Esophagus muscularis mucosa (tissue), 4 donors: ENCODE data around the gene PIP5K1B. TPM values are rescaled to one million over a fixed set of nuclear protein-coding genes. Genes with fewer than 3 reads are reported as not detected.

Source experiments
- DNase-seq: peaks from one replicate; pipeline ENCODE4 v3.0.0-alpha.2; 2017; ENCODE audit errors: extremely low spot score
- H3K27ac ChIP-seq, 4 donors: fragments of 200-600 bp; sonication (generic); replicated peaks in 1 of 4; 1 replicate in 3 of 4; 2 replicates in 1 of 4; pipeline ENCODE4 v1.5.1; 2016 to 2019; ENCODE audit warnings: mild to moderate bottlenecking in 1 of 4
- H3K27me3 ChIP-seq, 4 donors: fragments of 200-600 bp; sonication (generic); one replicate each; pipeline versions ENCODE4 v1.5.1 to v1.6.0; 2016 to 2019
- H3K36me3 ChIP-seq, 4 donors: fragments of 200-600 bp; sonication (generic); one replicate each; pipeline ENCODE4 v1.5.1; 2016 to 2019
- H3K4me1 ChIP-seq, 4 donors: fragments of 200-600 bp; sonication (generic); one replicate each; pipeline ENCODE4 v1.5.1; 2016 to 2019
- H3K4me3 ChIP-seq, 4 donors: fragments of 200-600 bp; sonication (generic); 1 replicate in 2 of 4; 2 replicates in 2 of 4; pipeline ENCODE4 v1.5.1; 2016 to 2019; ENCODE audit warnings: mild to moderate bottlenecking in 4 of 4, moderate library complexity in 1 of 4
- H3K9me3 ChIP-seq, 4 donors: fragments of 200-600 bp; sonication (generic); 1 replicate in 3 of 4; 2 replicates in 1 of 4; pipeline ENCODE4 v1.5.1; 2016 to 2019
- CTCF ChIP-seq, 3 experiments: fragments of 200-600 bp in 2 of 3; fragments of 450-650 bp in 1 of 3; sonication (generic) in 2 of 3; IDR thresholded peaks; one replicate each; pipeline ENCODE4 v1.5.1; 2017 to 2019; ENCODE audit warnings: antibody characterized with exemption in 3 of 3, mild to moderate bottlenecking in 2 of 3, moderate library complexity in 1 of 3
- EP300 ChIP-seq: sonication (generic); formaldehyde crosslinking; IDR thresholded peaks from one replicate; pipeline ENCODE4 v1.6.1; 2017; ENCODE audit warnings: antibody characterized with exemption
- POLR2A ChIP-seq: fragments of 450-650 bp; IDR thresholded peaks from one replicate; pipeline ENCODE4 v1.6.1; 2017; ENCODE audit warnings: antibody characterized with exemption, moderate library complexity, mild to moderate bottlenecking, low read depth
- POLR2AphosphoS5 ChIP-seq, 2 donors: sonication (generic); formaldehyde crosslinking; IDR thresholded peaks; one replicate each; pipeline ENCODE4 v1.6.1; 2017; ENCODE audit warnings: antibody characterized with exemption in 2 of 2
- whole genome bisulfite sequencing: methylation state at CpG from one replicate; pipeline ENCODE4 v1.1.5; 2018; 5-methylcytosine and 5-hydroxymethylcytosine counted together
- intact Hi-C: fragments of 100-400 bp; cut with DNase I; formaldehyde crosslinking; loops from one replicate; pipeline ENCODE4 v1.15.1; 2023
- total RNA-seq, 4 donors: library from RNA; depleted of rRNA; stranded (reverse); fragments of >200 nt; gene quantifications; one replicate each; pipeline versions ENCODE4 v1.1.0 to v1.2.1, GENCODE V29; 2016

Gene PIP5K1B
- total RNA-seq, 4 donors from 2014 or later, result 0.42 to 1.7 (median 1.2) TPM

- Histone ChIP-seq H3K4me3 (no peak overlapping the region), H3K9me3 (no peaks in the 10 kb centered on the region), H3K4me1 (peaks cover 0 to 11% (median 3%) of the 10 kb centered on the region in 4 donors), H3K27me3 (no peaks in the 10 kb centered on the region), H3K36me3 (no peaks in the 10 kb centered on the region), H3K27ac (no peak overlapping the region)
- intact Hi-C loops, result no loop called here
- no peak for TF ChIP-seq EP300
- no peak for TF ChIP-seq POLR2AphosphoS5 (IDR thresholded peaks at IDR 0.05)
- TF ChIP-seq CTCF (IDR thresholded peaks at IDR 0.05), result no peak
- TF ChIP-seq POLR2A, result no peak
- DNase-seq, result no peak
Measured at GRCh38 chr9:68878450-68878849, 173.4 kb downstream of the PIP5K1B start.

- DNase-seq, result no peak
- Histone ChIP-seq H3K4me3 (no peak overlapping the region), H3K27ac (no peak overlapping the region), H3K4me1 (no peaks in the 10 kb centered on the region), H3K9me3 (no peaks in the 10 kb centered on the region), H3K36me3 (no peaks in the 10 kb centered on the region), H3K27me3 (no peaks in the 10 kb centered on the region)
- intact Hi-C loops, result no loop called here
- TF ChIP-seq POLR2A (no peak), CTCF (IDR thresholded peaks at IDR 0.05) (no peak), EP300 (no peak), POLR2AphosphoS5 (IDR thresholded peaks at IDR 0.05) (no peak)
- 84% methylated on average over 3 of the region's 3 CpGs for WGBS
Measured at GRCh38 chr9:68883224-68883623, 178.2 kb downstream of the PIP5K1B start.

- Histone ChIP-seq H3K36me3 (no peaks in the 10 kb centered on the region), H3K9me3 (no peaks in the 10 kb centered on the region), H3K27ac (no peak overlapping the region), H3K27me3 (no peaks in the 10 kb centered on the region), H3K4me1 (no peaks in the 10 kb centered on the region), H3K4me3 (no peak overlapping the region)
- TF ChIP-seq POLR2A (no peak), POLR2AphosphoS5 (IDR thresholded peaks at IDR 0.05) (no peak), EP300 (no peak), CTCF (IDR thresholded peaks at IDR 0.05) (no peak)
- 77% methylated on average over 1 of the region's 1 CpG for WGBS
- DNase-seq, result no peak
- intact Hi-C loops, result no loop called here
Measured at GRCh38 chr9:68887232-68887631, 182.2 kb downstream of the PIP5K1B start.

GRCh38 chr9:68894502-68894901 is 189.5 kb downstream of the PIP5K1B start:
- intact Hi-C loops, result no loop called here
- 56% methylated on average over 7 of the region's 7 CpGs for WGBS

More at GRCh38 chr9:68894502-68894901, 189.5 kb downstream of the PIP5K1B start:
- no peak for TF ChIP-seq POLR2AphosphoS5 (IDR thresholded peaks at IDR 0.05)
- TF ChIP-seq CTCF (IDR thresholded peaks at IDR 0.05), result no peak
- TF ChIP-seq POLR2A, result no peak
- TF ChIP-seq EP300, result no peak
- H3K36me3 ChIP-seq, result no peaks in the 10 kb centered on the region
- peaks cover 0 to 23% (median 0%) of the 10 kb centered on the region in 4 donors for H3K4me1 ChIP-seq
- H3K9me3 ChIP-seq, result no peaks in the 10 kb centered on the region
- H3K4me3 ChIP-seq, result no peak overlapping the region
- DNase-seq, result no peak
- no peaks in the 10 kb centered on the region for H3K27me3 ChIP-seq
- no peak overlapping the region for H3K27ac ChIP-seq
